ENCODE data around the gene CHRNA4. TPM values are rescaled to one million over a fixed set of nuclear protein-coding genes. Genes with fewer than 3 reads are reported as not detected.
A peak's percentile ranks its signal among the peaks of the same experiment; 100 is the strongest.

The CHRNA4 gene
- total RNA-seq, 2 experiments from 2014 or later = not detected

- Mint-ChIP-seq H3K9me3 (no peaks in the 10 kb centered on the region), H3K36me3 (no peaks in the 10 kb centered on the region), H3K4me1 (no peaks in the 10 kb centered on the region), H3K27me3 (peaks cover 6% of the 10 kb centered on the region), H3K27ac (no peak overlapping the region), H3K4me3 (no peak overlapping the region)
- ATAC-seq (ENCODE audit: low read depth) (no peak), DNase-seq (no peak)
- POLR2A ChIA-PET = no interaction called here
Observed at GRCh38 chr20:63303095-63303666, 58.0 kb downstream of the CHRNA4 start.

- Mint-ChIP-seq H3K36me3 (no peaks in the 10 kb centered on the region), H3K27ac (no peak overlapping the region), H3K27me3 (peaks cover 6% of the 10 kb centered on the region), H3K9me3 (no peaks in the 10 kb centered on the region), H3K4me3 (no peak overlapping the region), H3K4me1 (no peaks in the 10 kb centered on the region)
- POLR2A ChIA-PET = no interaction called here
- no peak for DNase-seq
- no peak for ATAC-seq (ENCODE audit: low read depth)
Observed at GRCh38 chr20:63301671-63302070, 59.5 kb downstream of the CHRNA4 start.

GRCh38 chr20:63298731-63299312 is 62.3 kb downstream of the CHRNA4 start:
- Mint-ChIP-seq H3K27me3 (peaks cover 14% of the 10 kb centered on the region), H3K27ac (no peak overlapping the region), H3K4me3 (no peak overlapping the region), H3K36me3 (no peaks in the 10 kb centered on the region), H3K4me1 (peaks cover 7% of the 10 kb centered on the region), H3K9me3 (no peaks in the 10 kb centered on the region)
- ATAC-seq (ENCODE audit: low read depth) (no peak), DNase-seq (no peak)
- POLR2A ChIA-PET = no interaction called here

GRCh38 chr20:63297796-63298572 is 63.2 kb downstream of the CHRNA4 start:
- POLR2A ChIA-PET = no interaction called here
- no peak overlapping the region for H3K4me3 Mint-ChIP-seq
- no peaks in the 10 kb centered on the region for H3K9me3 Mint-ChIP-seq
- DNase-seq (no peak), ATAC-seq (ENCODE audit: low read depth) (no peak)
- H3K4me1 Mint-ChIP-seq = peaks cover 7% of the 10 kb centered on the region
- H3K27ac Mint-ChIP-seq = no peak overlapping the region
- H3K36me3 Mint-ChIP-seq = no peaks in the 10 kb centered on the region
- H3K27me3 Mint-ChIP-seq = peaks cover 14% of the 10 kb centered on the region

- no peak overlapping the region for H3K27ac Mint-ChIP-seq
- no peak for ATAC-seq (ENCODE audit: low read depth)
- H3K4me1 Mint-ChIP-seq = peaks cover 7% of the 10 kb centered on the region
- POLR2A ChIA-PET = no interaction called here
- DNase-seq = no peak
- H3K27me3 Mint-ChIP-seq = peaks cover 11% of the 10 kb centered on the region
- no peak overlapping the region for H3K4me3 Mint-ChIP-seq
- H3K9me3 Mint-ChIP-seq = no peaks in the 10 kb centered on the region
- H3K36me3 Mint-ChIP-seq = no peaks in the 10 kb centered on the region
Observed at GRCh38 chr20:63297371-63297781, 63.8 kb downstream of the CHRNA4 start.

GRCh38 chr20:63296531-63297299 is 64.4 kb downstream of the CHRNA4 start:
- POLR2A ChIA-PET = no interaction called here
- no peak for ATAC-seq (ENCODE audit: low read depth)
- Mint-ChIP-seq H3K36me3 (no peaks in the 10 kb centered on the region), H3K9me3 (no peaks in the 10 kb centered on the region), H3K27ac (no peak overlapping the region), H3K4me1 (peaks cover 7% of the 10 kb centered on the region), H3K27me3 (peaks cover 11% of the 10 kb centered on the region), H3K4me3 (no peak overlapping the region)
- no peak for DNase-seq

- ATAC-seq (ENCODE audit: low read depth) (no peak), DNase-seq (no peak)
- Mint-ChIP-seq H3K27me3 (peaks cover 11% of the 10 kb centered on the region), H3K4me3 (no peak overlapping the region), H3K9me3 (no peaks in the 10 kb centered on the region), H3K27ac (no peak overlapping the region), H3K4me1 (peaks cover 7% of the 10 kb centered on the region), H3K36me3 (no peaks in the 10 kb centered on the region)
- POLR2A ChIA-PET = interaction anchor here (1.5 kb wide), 1 partner anchor 23 kb away, joined by 3 read pairs; the partner anchor contains the start of gene ARFGAP1
Observed at GRCh38 chr20:63295846-63296245, 65.3 kb downstream of the CHRNA4 start.

GRCh38 chr20:63295422-63295821 is 65.7 kb downstream of the CHRNA4 start:
- Mint-ChIP-seq H3K27ac (no peak overlapping the region), H3K36me3 (no peaks in the 10 kb centered on the region), H3K9me3 (no peaks in the 10 kb centered on the region), H3K4me1 (peaks cover 7% of the 10 kb centered on the region), H3K27me3 (peaks cover 11% of the 10 kb centered on the region), H3K4me3 (peak overlapping the region; percentile 15)
- POLR2A ChIA-PET = interaction anchor here (1.5 kb wide), 1 partner anchor 23 kb away, joined by 3 read pairs; the partner anchor contains the start of gene ARFGAP1
- ATAC-seq (ENCODE audit: low read depth) (peak; percentile 40), DNase-seq (no peak)

GRCh38 chr20:63295018-63295417 is 66.1 kb downstream of the CHRNA4 start:
- H3K9me3 Mint-ChIP-seq = no peaks in the 10 kb centered on the region
- no peak overlapping the region for H3K4me3 Mint-ChIP-seq
- H3K27ac Mint-ChIP-seq = no peak overlapping the region
- POLR2A ChIA-PET = interaction anchor here (1.5 kb wide), 1 partner anchor 22 kb away, joined by 3 read pairs; the partner anchor contains the start of gene ARFGAP1
- peaks cover 7% of the 10 kb centered on the region for H3K4me1 Mint-ChIP-seq
- H3K27me3 Mint-ChIP-seq = peaks cover 11% of the 10 kb centered on the region
- H3K36me3 Mint-ChIP-seq = no peaks in the 10 kb centered on the region
- DNase-seq (no peak), ATAC-seq (ENCODE audit: low read depth) (no peak)

- Mint-ChIP-seq H3K4me3 (no peak overlapping the region), H3K4me1 (peaks cover 7% of the 10 kb centered on the region), H3K36me3 (no peaks in the 10 kb centered on the region), H3K27me3 (peaks cover 11% of the 10 kb centered on the region), H3K27ac (no peak overlapping the region), H3K9me3 (no peaks in the 10 kb centered on the region)
- POLR2A ChIA-PET = interaction anchor here (1.5 kb wide), 1 partner anchor 22 kb away, joined by 3 read pairs; the partner anchor contains the start of gene ARFGAP1
- DNase-seq = no peak
- ATAC-seq (ENCODE audit: low read depth) = no peak
Observed at GRCh38 chr20:63294536-63294900, 66.6 kb downstream of the CHRNA4 start.

- ATAC-seq (ENCODE audit: low read depth) = no peak
- no peak overlapping the region for H3K27ac Mint-ChIP-seq
- H3K36me3 Mint-ChIP-seq = no peaks in the 10 kb centered on the region
- H3K4me1 Mint-ChIP-seq = peaks cover 7% of the 10 kb centered on the region
- POLR2A ChIA-PET = no interaction called here
- peaks cover 9% of the 10 kb centered on the region for H3K27me3 Mint-ChIP-seq
- no peaks in the 10 kb centered on the region for H3K9me3 Mint-ChIP-seq
- DNase-seq = no peak
- no peak overlapping the region for H3K4me3 Mint-ChIP-seq
Observed at GRCh38 chr20:63293871-63294535, 67.1 kb downstream of the CHRNA4 start.

GRCh38 chr20:63293456-63293855 is 67.7 kb downstream of the CHRNA4 start:
- Mint-ChIP-seq H3K27me3 (peaks cover 8% of the 10 kb centered on the region), H3K27ac (no peak overlapping the region), H3K9me3 (no peaks in the 10 kb centered on the region), H3K36me3 (no peaks in the 10 kb centered on the region), H3K4me3 (no peak overlapping the region), H3K4me1 (peaks cover 7% of the 10 kb centered on the region)
- DNase-seq = no peak
- no peak for ATAC-seq (ENCODE audit: low read depth)
- POLR2A ChIA-PET = no interaction called here
